ENCODE data around the gene AVPR1B.
"Not testable (repeated sequence)": the region's sequence is repeated elsewhere in the genome, so short reads cannot be mapped to it uniquely, and the experiment has no call there.

Gene AVPR1B

GRCh38 chr1:206080026-206080820, 37.0 kb downstream of the AVPR1B start:
- DNase-seq (ENCODE audit: low read depth): no peak

- no peak for DNase-seq (ENCODE audit: low read depth)
These were observed 38.1 kb downstream of the AVPR1B start for GRCh38 chr1:206079135-206079534.

GRCh38 chr1:206075786-206076755, 41.1 kb downstream of the AVPR1B start:
- DNase-seq (ENCODE audit: low read depth): no peak

GRCh38 chr1:206074839-206075238, 42.3 kb downstream of the AVPR1B start:
- DNase-seq (ENCODE audit: low read depth): no peak

- no peak for DNase-seq (ENCODE audit: low read depth)
These were observed 46.4 kb downstream of the AVPR1B start for GRCh38 chr1:206070627-206071304.

- no peak for DNase-seq (ENCODE audit: low read depth)
These were observed 48.9 kb downstream of the AVPR1B start for GRCh38 chr1:206068314-206068713.

GRCh38 chr1:206067486-206068227, 49.5 kb downstream of the AVPR1B start:
- no peak for DNase-seq (ENCODE audit: low read depth)

GRCh38 chr1:206066479-206067171, 50.6 kb downstream of the AVPR1B start:
- no peak for DNase-seq (ENCODE audit: low read depth)

- DNase-seq (ENCODE audit: low read depth): no peak
These were observed 51.5 kb downstream of the AVPR1B start for GRCh38 chr1:206065547-206066145.

GRCh38 chr1:206064501-206064900, 52.7 kb downstream of the AVPR1B start:
- not testable (repeated sequence) for DNase-seq (ENCODE audit: low read depth)

- DNase-seq (ENCODE audit: low read depth): not testable (repeated sequence)
These were observed 53.2 kb downstream of the AVPR1B start for GRCh38 chr1:206064001-206064400.

- no peak for DNase-seq (ENCODE audit: low read depth)
These were observed 54.7 kb downstream of the AVPR1B start for GRCh38 chr1:206062464-206062863.

- no peak for DNase-seq (ENCODE audit: low read depth)
These were observed 56.3 kb downstream of the AVPR1B start for GRCh38 chr1:206060844-206061243.

All from stimulated activated CD4-positive, alpha-beta T cell treated with anti-CD3 and anti-CD28 coated beads, Interleukin-2, amount 100 ng/mL, for 4 hours (primary cell).